Measurements from ENCODE around the gene ARFGAP1.
A peak's percentile ranks its signal among the peaks of the same experiment; 100 is the strongest.

Gene ARFGAP1

GRCh38 chr20:63261060-63261794 lies 11.4 kb upstream of the ARFGAP1 start:
- DNase-seq, result no peak

- no peak for DNase-seq
Measured at GRCh38 chr20:63261795-63262528, 10.7 kb upstream of the ARFGAP1 start.

GRCh38 chr20:63262836-63263235 lies 9.8 kb upstream of the ARFGAP1 start:
- no peak for DNase-seq

- DNase-seq, result no peak
Measured at GRCh38 chr20:63264000-63264399, 8.6 kb upstream of the ARFGAP1 start.

- DNase-seq, result no peak
Measured at GRCh38 chr20:63264519-63264918, 8.1 kb upstream of the ARFGAP1 start.

GRCh38 chr20:63265891-63266515 lies 6.6 kb upstream of the ARFGAP1 start:
- no peak for DNase-seq

GRCh38 chr20:63267691-63268090 lies 4.9 kb upstream of the ARFGAP1 start:
- no peak for DNase-seq

GRCh38 chr20:63268256-63268655 lies 4.4 kb upstream of the ARFGAP1 start:
- no peak for DNase-seq

GRCh38 chr20:63268671-63269439 lies 3.8 kb upstream of the ARFGAP1 start:
- DNase-seq, result no peak

GRCh38 chr20:63269724-63270123 lies 2.9 kb upstream of the ARFGAP1 start:
- no peak for DNase-seq

GRCh38 chr20:63270606-63271325 lies 1.8 kb upstream of the ARFGAP1 start:
- DNase-seq, result no peak

- peak; percentile 10 for DNase-seq
Measured at GRCh38 chr20:63273059-63273579, 506 bp downstream of the ARFGAP1 start.

- DNase-seq, result no peak
Measured at GRCh38 chr20:63273635-63274380, 1.2 kb downstream of the ARFGAP1 start.

- DNase-seq, result no peak
Measured at GRCh38 chr20:63274381-63275228, 2.0 kb downstream of the ARFGAP1 start.

- no peak for DNase-seq
Measured at GRCh38 chr20:63275825-63276224, 3.2 kb downstream of the ARFGAP1 start.

- no peak for DNase-seq
Measured at GRCh38 chr20:63276956-63277355, 4.3 kb downstream of the ARFGAP1 start.

- no peak for DNase-seq
Measured at GRCh38 chr20:63277466-63278272, 5.1 kb downstream of the ARFGAP1 start.

- DNase-seq, result no peak
Measured at GRCh38 chr20:63278661-63279060, 6.0 kb downstream of the ARFGAP1 start.

GRCh38 chr20:63279931-63280330 lies 7.3 kb downstream of the ARFGAP1 start:
- DNase-seq, result no peak

Data from inflammatory macrophage (primary cell).